Heart left ventricle (tissue), 13 donors: Measurements from ENCODE around the gene LMBRD1.

Experiments
- POLR2A ChIP-seq, 2 donors: fragments of 450-650 bp; IDR thresholded peaks; one replicate each; pipeline ENCODE4 v1.6.1; 2017; ENCODE audit warnings: antibody characterized with exemption in 2 of 2, mild to moderate bottlenecking in 2 of 2, moderate library complexity in 2 of 2
- TF ChIP-seq, protein P1 (sequence below), 12 donors: fragments of 200-600 bp; sonication (generic) in 4 of 12; IDR thresholded peaks; one replicate each; pipeline versions ENCODE4 v1.5.0 to v1.8.0; 2018 to 2022; ENCODE audit warnings: antibody characterized with exemption in 12 of 12, mild to moderate bottlenecking in 5 of 12
- donor health status: ischemic (EF 13 %, LVEDD 7.1; RV severe dilation, severe dysfunction).
- donor health status: DM: no; HTN: yes; CAD: no.
- donor health status: DM: no; HTN: no; CAD: no.
- donor health status: ischemic (EF 25% LVEDD 6.9; RV normal size, moderate dysfunction).
- donor health status: ischemic (EF 25% LVEDD 5.7; RV mildly dilated, moderate dysfunction).
- donor health status: ischemic (EF 35%, LVEDD 5.7; RV mildly dilated, moderate dysfunction).
- donor health status: nonischemic (EF 11% LVEDD 7.7; RV severe dilation, severe dysfunction).
- donor health status: DM: yes; HTN: yes; CAD: no.
- donor health status: PGD.
- donor health status: ischemic (EF 29% LVEDD 5.4; RV normal size, mild dysfunction).
- donor health status: nonischemic (EF 23%, LVEDD 6.1; RV moderate dilation, normal function).

DNA sequence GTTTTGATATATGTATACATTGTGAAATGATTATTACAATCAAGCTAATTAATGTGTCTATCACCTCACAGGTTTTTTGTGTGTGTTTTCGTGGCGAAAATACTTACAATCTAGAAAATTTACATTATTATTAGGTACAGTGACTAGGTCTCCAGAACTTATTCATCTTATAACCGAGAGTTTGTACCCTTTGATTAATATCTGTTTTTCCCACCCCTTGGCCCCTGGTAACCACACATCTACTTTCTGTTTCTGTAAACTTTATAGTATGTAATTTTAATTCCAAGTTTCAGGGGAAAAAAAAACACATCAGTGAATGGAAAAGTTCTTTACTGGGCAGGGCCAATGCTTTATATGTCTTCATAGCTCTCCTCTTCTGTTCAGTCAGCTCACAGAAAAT lies 131.4 kb downstream of the LMBRD1 start:
- no peak for TF ChIP-seq POLR2A (IDR thresholded peaks at IDR 0.05)
- TF ChIP-seq, protein P1, sequence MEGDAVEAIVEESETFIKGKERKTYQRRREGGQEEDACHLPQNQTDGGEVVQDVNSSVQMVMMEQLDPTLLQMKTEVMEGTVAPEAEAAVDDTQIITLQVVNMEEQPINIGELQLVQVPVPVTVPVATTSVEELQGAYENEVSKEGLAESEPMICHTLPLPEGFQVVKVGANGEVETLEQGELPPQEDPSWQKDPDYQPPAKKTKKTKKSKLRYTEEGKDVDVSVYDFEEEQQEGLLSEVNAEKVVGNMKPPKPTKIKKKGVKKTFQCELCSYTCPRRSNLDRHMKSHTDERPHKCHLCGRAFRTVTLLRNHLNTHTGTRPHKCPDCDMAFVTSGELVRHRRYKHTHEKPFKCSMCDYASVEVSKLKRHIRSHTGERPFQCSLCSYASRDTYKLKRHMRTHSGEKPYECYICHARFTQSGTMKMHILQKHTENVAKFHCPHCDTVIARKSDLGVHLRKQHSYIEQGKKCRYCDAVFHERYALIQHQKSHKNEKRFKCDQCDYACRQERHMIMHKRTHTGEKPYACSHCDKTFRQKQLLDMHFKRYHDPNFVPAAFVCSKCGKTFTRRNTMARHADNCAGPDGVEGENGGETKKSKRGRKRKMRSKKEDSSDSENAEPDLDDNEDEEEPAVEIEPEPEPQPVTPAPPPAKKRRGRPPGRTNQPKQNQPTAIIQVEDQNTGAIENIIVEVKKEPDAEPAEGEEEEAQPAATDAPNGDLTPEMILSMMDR (IDR thresholded peaks at IDR 0.05), result no peak
